ENCODE data around the gene ZNF708. TPM values are rescaled to one million over a fixed set of nuclear protein-coding genes. Genes with fewer than 3 reads are reported as not detected.

ZNF708 gene
- polyA plus RNA-seq, 1 donor from 2014 or later = 30.9 TPM

- H2AFZ ChIP-seq (ENCODE audit: low read depth, low read length) = no peak overlapping the region
- no peaks in the 10 kb centered on the region for H4K20me1 ChIP-seq (ENCODE audit: insufficient read depth)
- H3K79me2 ChIP-seq (replicated peaks; ENCODE audit: insufficient read depth, low read length) = no peaks in the 10 kb centered on the region
- no peaks in the 10 kb centered on the region for H3K9me2 ChIP-seq (ENCODE audit: insufficient read depth, low read length)
- TF ChIP-seq REST (IDR thresholded peaks at IDR 0.05; ENCODE audit: borderline replicate concordance) (no peak), CTCF (IDR thresholded peaks at IDR 0.05; ENCODE audit: poor library complexity, severe bottlenecking) (peak; percentile 34)
- no peak overlapping the region for H3K9ac ChIP-seq (ENCODE audit: low read length)
- H3F3A ChIP-seq (ENCODE audit: insufficient read depth, low read length, poor library complexity, severe bottlenecking) = no peaks in the 10 kb centered on the region
- no peak overlapping the region for H3K4me2 ChIP-seq (ENCODE audit: low read length)
- H3K9me3 ChIP-seq (ENCODE audit: low read length) = no peaks in the 10 kb centered on the region
- no peak overlapping the region for H3K27ac ChIP-seq (ENCODE audit: low read length)
- H3K36me3 ChIP-seq (ENCODE audit: insufficient read depth, low read length) = no peaks in the 10 kb centered on the region
- H3K4me3 ChIP-seq (ENCODE audit: low read length) = no peak overlapping the region
- H3K27me3 ChIP-seq (ENCODE audit: insufficient read depth, low read depth, low read length) = no peaks in the 10 kb centered on the region
Observed at GRCh38 chr19:21335721-21336120, 6.5 kb upstream of the ZNF708 start.

- Histone ChIP-seq H4K20me1 (ENCODE audit: insufficient read depth) (no peaks in the 10 kb centered on the region), H3K4me2 (ENCODE audit: low read length) (peak overlapping the region; percentile 92), H3K9ac (ENCODE audit: low read length) (peak overlapping the region; percentile 99), H3K4me3 (ENCODE audit: low read length) (peak overlapping the region; percentile 83), H3K27ac (ENCODE audit: low read length) (peak overlapping the region; percentile 100), H2AFZ (ENCODE audit: low read depth, low read length) (peak overlapping the region; percentile 97), H3K79me2 (replicated peaks; ENCODE audit: insufficient read depth, low read length) (peaks cover 49% of the 10 kb centered on the region), H3K27me3 (ENCODE audit: insufficient read depth, low read depth, low read length) (no peaks in the 10 kb centered on the region), H3F3A (ENCODE audit: insufficient read depth, low read length, poor library complexity, severe bottlenecking) (peaks cover 7% of the 10 kb centered on the region), H3K36me3 (ENCODE audit: insufficient read depth, low read length) (no peaks in the 10 kb centered on the region), H3K9me2 (ENCODE audit: insufficient read depth, low read length) (no peaks in the 10 kb centered on the region), H3K9me3 (ENCODE audit: low read length) (peaks cover 9% of the 10 kb centered on the region)
- TF ChIP-seq POLR2AphosphoS5 (IDR thresholded peaks at IDR 0.05) = no peak
- no peak for TF ChIP-seq EZH2 (IDR thresholded peaks at IDR 0.05; ENCODE audit: borderline replicate concordance, insufficient read depth, low read length, poor library complexity, severe bottlenecking)
- TF ChIP-seq RAD21 (conservative IDR thresholded peaks at IDR 0.05) = no peak
- no peak for TF ChIP-seq REST (IDR thresholded peaks at IDR 0.05; ENCODE audit: borderline replicate concordance)
- no peak for TF ChIP-seq MXI1 (conservative IDR thresholded peaks at IDR 0.05; ENCODE audit: poor library complexity, severe bottlenecking)
- TF ChIP-seq SMC3 (conservative IDR thresholded peaks at IDR 0.05; ENCODE audit: poor library complexity) = no peak
- TF ChIP-seq CTCF (IDR thresholded peaks at IDR 0.05; ENCODE audit: poor library complexity, severe bottlenecking) = no peak
- no peak for TF ChIP-seq TAF1 (IDR thresholded peaks at IDR 0.05; ENCODE audit: low read depth)
- no peak for TF ChIP-seq EP300 (conservative IDR thresholded peaks at IDR 0.05; ENCODE audit: poor library complexity, severe bottlenecking)
Observed at GRCh38 chr19:21328406-21328805, 804 bp downstream of the ZNF708 start.
